KMS-11 (cell line): Measurements from ENCODE around the gene PRLH.

Source experiments
- H2AFZ ChIP-seq: fragments of 200-600 bp; sonication (generic); 2 replicates; pipeline ENCODE4 v1.6.1; 2016; ENCODE audit warnings: antibody characterized with exemption, mixed run types, low read depth
- H3K27ac ChIP-seq: fragments of 200-600 bp; sonication (generic); 2 replicates; pipeline ENCODE4 v1.6.1; 2016; ENCODE audit warnings: mild to moderate bottlenecking, mixed run types
- H3K27me3 ChIP-seq: fragments of 200-600 bp; sonication (generic); 2 replicates; pipeline ENCODE4 v1.6.1; 2017; ENCODE audit warnings: mild to moderate bottlenecking, low read depth, mixed run types, moderate library complexity; ENCODE audit not compliant: insufficient read depth
- H3K36me3 ChIP-seq: fragments of 200-600 bp; sonication (generic); 2 replicates; pipeline ENCODE4 v1.6.1; 2017; ENCODE audit warnings: mild to moderate bottlenecking, mixed run types; ENCODE audit not compliant: insufficient read depth
- H3K4me1 ChIP-seq: fragments of 200-600 bp; sonication (generic); 2 replicates; pipeline ENCODE4 v1.6.1; 2016; ENCODE audit warnings: mild to moderate bottlenecking, low read depth, mixed run types; ENCODE audit not compliant: poor library complexity, severe bottlenecking
- H3K4me2 ChIP-seq: fragments of 200-600 bp; sonication (generic); 2 replicates; pipeline ENCODE4 v1.7.0; 2016; ENCODE audit warnings: mild to moderate bottlenecking, mixed run types
- H3K4me3 ChIP-seq: fragments of 200-600 bp; sonication (generic); IDR thresholded peaks from 2 replicates; pipeline ENCODE4 v1.6.1; 2017; ENCODE audit warnings: low read depth, low read length, mixed read lengths; ENCODE audit not compliant: insufficient read depth
- H3K79me2 ChIP-seq: fragments of 200-600 bp; sonication (generic); 2 replicates; pipeline ENCODE4 v1.6.1; 2016; ENCODE audit warnings: low read depth, mixed run types; ENCODE audit not compliant: insufficient read depth
- H3K9ac ChIP-seq: fragments of 200-600 bp; sonication (generic); 2 replicates; pipeline ENCODE4 v1.6.1; 2016; ENCODE audit warnings: mild to moderate bottlenecking, mixed run types
- H4K20me1 ChIP-seq: fragments of 200-600 bp; sonication (generic); 2 replicates; pipeline ENCODE4 v1.6.1; 2016; ENCODE audit warnings: mild to moderate bottlenecking, mixed run types; ENCODE audit not compliant: insufficient read depth
- TF ChIP-seq, protein P1 (sequence below): fragments of 200-600 bp; sonication (generic); conservative IDR thresholded peaks from 2 replicates; pipeline ENCODE4 v1.6.1; 2017; ENCODE audit warnings: low read depth, mild to moderate bottlenecking, antibody characterized with exemption, low read length, moderate library complexity, mixed read lengths

The PRLH gene

DNA sequence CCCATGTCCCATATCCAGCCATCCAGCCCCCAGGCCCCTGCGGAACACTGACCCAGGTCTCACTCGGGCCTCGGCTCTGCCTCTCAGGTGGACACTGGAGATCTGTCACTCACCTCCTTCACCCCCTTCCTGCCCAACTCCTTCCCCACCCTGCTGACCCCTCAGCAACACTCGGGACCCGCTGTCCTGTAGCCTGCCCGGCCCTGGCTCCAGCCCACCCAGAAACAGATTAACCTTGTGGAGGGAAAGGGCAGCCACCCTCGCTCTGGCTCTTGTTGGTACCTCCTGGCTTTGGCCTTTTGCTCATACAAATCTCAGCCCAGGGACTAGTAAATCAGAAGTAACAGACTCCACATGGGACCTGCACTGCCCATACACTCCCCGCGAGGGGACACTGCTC, 29.8 kb upstream of the PRLH start:
- Histone ChIP-seq H3K4me3 (no peak overlapping the region), H3K36me3 (no peaks in the 10 kb centered on the region), H3K27ac (no peak overlapping the region), H3K4me2 (no peak overlapping the region), H3K9ac (no peak overlapping the region), H3K27me3 (peaks cover 4% of the 10 kb centered on the region; the same call in 1 of the 2 replicates), H3K79me2 (no peaks in the 10 kb centered on the region), H3K4me1 (no peaks in the 10 kb centered on the region), H2AFZ (no peak overlapping the region), H4K20me1 (no peaks in the 10 kb centered on the region)
- TF ChIP-seq, protein P1, sequence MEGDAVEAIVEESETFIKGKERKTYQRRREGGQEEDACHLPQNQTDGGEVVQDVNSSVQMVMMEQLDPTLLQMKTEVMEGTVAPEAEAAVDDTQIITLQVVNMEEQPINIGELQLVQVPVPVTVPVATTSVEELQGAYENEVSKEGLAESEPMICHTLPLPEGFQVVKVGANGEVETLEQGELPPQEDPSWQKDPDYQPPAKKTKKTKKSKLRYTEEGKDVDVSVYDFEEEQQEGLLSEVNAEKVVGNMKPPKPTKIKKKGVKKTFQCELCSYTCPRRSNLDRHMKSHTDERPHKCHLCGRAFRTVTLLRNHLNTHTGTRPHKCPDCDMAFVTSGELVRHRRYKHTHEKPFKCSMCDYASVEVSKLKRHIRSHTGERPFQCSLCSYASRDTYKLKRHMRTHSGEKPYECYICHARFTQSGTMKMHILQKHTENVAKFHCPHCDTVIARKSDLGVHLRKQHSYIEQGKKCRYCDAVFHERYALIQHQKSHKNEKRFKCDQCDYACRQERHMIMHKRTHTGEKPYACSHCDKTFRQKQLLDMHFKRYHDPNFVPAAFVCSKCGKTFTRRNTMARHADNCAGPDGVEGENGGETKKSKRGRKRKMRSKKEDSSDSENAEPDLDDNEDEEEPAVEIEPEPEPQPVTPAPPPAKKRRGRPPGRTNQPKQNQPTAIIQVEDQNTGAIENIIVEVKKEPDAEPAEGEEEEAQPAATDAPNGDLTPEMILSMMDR, result no peak

DNA sequence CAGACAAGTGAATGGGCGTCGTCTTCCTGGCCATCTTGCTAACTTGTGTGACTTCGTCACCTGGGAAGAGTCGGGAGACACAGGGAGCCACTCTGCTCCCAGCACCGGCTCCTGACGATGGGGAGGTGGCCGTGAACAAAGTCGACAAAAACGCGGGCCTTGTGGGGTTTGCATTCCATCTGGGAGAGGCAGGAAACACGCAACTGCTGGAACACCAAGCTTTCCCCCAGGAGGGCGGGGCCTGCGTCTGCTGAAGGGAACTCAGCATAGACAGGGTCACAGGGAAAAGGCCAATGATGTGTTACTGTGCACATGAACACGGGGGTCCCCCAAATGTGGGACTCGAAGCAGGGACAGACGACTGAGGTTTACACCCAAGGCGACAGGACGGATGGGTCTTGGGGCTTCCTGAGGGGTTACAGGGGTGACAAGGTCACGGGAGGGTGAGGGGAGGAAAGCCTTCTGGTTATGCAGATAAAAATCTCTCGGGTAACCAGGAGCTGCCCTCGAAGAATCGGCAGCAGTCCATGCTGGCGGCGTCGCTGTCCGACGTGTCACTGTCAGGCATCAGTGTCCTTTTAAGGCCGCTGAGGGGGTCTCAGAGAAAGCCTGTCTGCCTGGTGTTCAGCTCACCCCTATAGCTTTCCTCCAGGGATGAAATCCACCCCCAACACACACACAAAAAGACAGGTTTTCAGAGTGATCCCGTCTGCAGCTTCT, 28.2 kb upstream of the PRLH start:
- H3K27me3 ChIP-seq, result peaks cover 4% of the 10 kb centered on the region; the same call in 1 of the 2 replicates
- no peaks in the 10 kb centered on the region for H3K4me1 ChIP-seq

DNA sequence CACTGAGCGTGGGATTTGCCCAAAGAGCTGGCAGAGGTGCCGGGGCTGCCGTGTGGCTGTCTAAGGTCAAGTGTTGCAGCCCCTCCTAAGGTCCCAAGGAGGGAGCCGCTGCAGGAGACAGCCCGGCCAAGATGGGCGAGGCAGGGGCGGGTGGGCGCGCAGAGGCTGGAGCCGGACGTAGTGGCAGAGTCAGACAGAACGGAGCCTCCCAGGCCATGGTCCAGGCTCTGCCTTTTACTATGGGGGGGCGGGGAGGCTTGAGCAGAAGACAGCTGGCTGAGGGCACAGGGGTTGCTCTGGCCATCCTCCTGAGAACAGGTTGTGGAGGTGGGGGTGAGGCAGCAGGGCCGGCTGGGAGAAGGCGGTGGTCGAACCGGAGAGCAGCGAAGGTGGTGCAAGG, 27.5 kb upstream of the PRLH start:
- peaks cover 4% of the 10 kb centered on the region; the same call in 1 of the 2 replicates for H3K27me3 ChIP-seq

More for the DNA sequence above, 28.2 kb upstream of the PRLH start:
- no peaks in the 10 kb centered on the region for H3K36me3 ChIP-seq
- no peaks in the 10 kb centered on the region for H4K20me1 ChIP-seq
- H2AFZ ChIP-seq, result no peak overlapping the region
- H3K4me3 ChIP-seq, result no peak overlapping the region
- H3K79me2 ChIP-seq, result no peaks in the 10 kb centered on the region
- no peak overlapping the region for H3K4me2 ChIP-seq
- no peak overlapping the region for H3K9ac ChIP-seq
- no peak overlapping the region for H3K27ac ChIP-seq
- TF ChIP-seq, protein P1, result no peak

DNA sequence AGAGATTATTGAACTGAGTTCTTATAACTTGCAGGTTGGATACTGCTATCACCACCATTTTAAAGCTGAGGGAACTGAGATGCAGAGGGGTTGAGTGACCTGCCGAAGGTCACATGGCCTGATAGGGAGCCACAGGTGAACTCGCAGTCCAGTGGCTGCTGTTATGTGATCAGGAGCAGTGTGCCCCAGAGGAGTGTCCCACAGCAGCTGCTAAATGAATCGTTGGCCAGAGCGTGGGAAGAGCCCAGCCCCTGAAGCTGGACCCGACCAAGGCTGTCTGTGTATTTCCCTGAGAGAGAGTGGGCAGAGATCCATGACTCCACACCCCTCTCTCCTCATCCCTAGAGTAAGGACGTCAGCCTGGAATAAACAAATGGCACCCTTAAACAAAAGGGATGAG, 26.7 kb upstream of the PRLH start:
- H3K27ac ChIP-seq, result no peak overlapping the region
- H3K4me1 ChIP-seq, result no peaks in the 10 kb centered on the region
- H3K4me2 ChIP-seq, result no peak overlapping the region
- no peak overlapping the region for H3K9ac ChIP-seq
- H2AFZ ChIP-seq, result no peak overlapping the region
- TF ChIP-seq, protein P1, result no peak
- no peaks in the 10 kb centered on the region for H4K20me1 ChIP-seq
- H3K27me3 ChIP-seq, result peaks cover 4% of the 10 kb centered on the region; the same call in 1 of the 2 replicates
- no peaks in the 10 kb centered on the region for H3K36me3 ChIP-seq
- H3K79me2 ChIP-seq, result no peaks in the 10 kb centered on the region
- no peak overlapping the region for H3K4me3 ChIP-seq

More for the DNA sequence above, 27.5 kb upstream of the PRLH start:
- Histone ChIP-seq H3K79me2 (no peaks in the 10 kb centered on the region), H3K4me3 (no peak overlapping the region), H2AFZ (no peak overlapping the region), H3K36me3 (no peaks in the 10 kb centered on the region), H3K4me2 (no peak overlapping the region), H3K4me1 (no peaks in the 10 kb centered on the region), H3K9ac (no peak overlapping the region), H4K20me1 (no peaks in the 10 kb centered on the region), H3K27ac (no peak overlapping the region)
- TF ChIP-seq, protein P1, result no peak
